Inferior parietal cortex (tissue), 1 donor: Measurements from ENCODE around the gene FAH.
A peak's percentile ranks its signal among the peaks of the same experiment; 100 is the strongest.
"Not testable (repeated sequence)": the region's sequence is repeated elsewhere in the genome, so short reads cannot be mapped to it uniquely, and the experiment has no call there.

Experiments
- DNase-seq: peaks from one replicate; pipeline ENCODE4 v3.0.0-alpha.2; 2016; ENCODE audit errors: extremely low spot score

The FAH gene

GRCh38 chr15:80152896-80153876 lies at the start of gene FAH:
TSS of gene FAH (plus strand) at chr15:80152999. CDS start at chr15:80153055, 56 bp downstream.
- DNase-seq: peak; percentile 17

- DNase-seq: no peak
These were observed 47.6 kb upstream of the FAH start for GRCh38 chr15:80105193-80105592.

- no peak for DNase-seq
These were observed 47.2 kb upstream of the FAH start for GRCh38 chr15:80105595-80105994.

- no peak for DNase-seq
These were observed 46.7 kb upstream of the FAH start for GRCh38 chr15:80106051-80106450.

- DNase-seq: no peak
These were observed 45.6 kb upstream of the FAH start for GRCh38 chr15:80107204-80107603.

GRCh38 chr15:80107774-80108173 lies 45.0 kb upstream of the FAH start:
- DNase-seq: no peak

GRCh38 chr15:80109388-80109787 lies 43.4 kb upstream of the FAH start:
- DNase-seq: no peak

GRCh38 chr15:80110920-80111319 lies 41.9 kb upstream of the FAH start:
- no peak for DNase-seq

GRCh38 chr15:80114114-80114513 lies 38.7 kb upstream of the FAH start:
- no peak for DNase-seq

GRCh38 chr15:80115021-80115420 lies 37.8 kb upstream of the FAH start:
- DNase-seq: no peak

- no peak for DNase-seq
These were observed 33.8 kb upstream of the FAH start for GRCh38 chr15:80118956-80119355.

- no peak for DNase-seq
These were observed 32.2 kb upstream of the FAH start for GRCh38 chr15:80120636-80121035.

GRCh38 chr15:80121546-80121945 lies 31.3 kb upstream of the FAH start:
- no peak for DNase-seq

- DNase-seq: no peak
These were observed 29.8 kb upstream of the FAH start for GRCh38 chr15:80123034-80123433.

GRCh38 chr15:80127253-80127652 lies 25.5 kb upstream of the FAH start:
- DNase-seq: not testable (repeated sequence)

- no peak for DNase-seq
These were observed 24.9 kb upstream of the FAH start for GRCh38 chr15:80127911-80128310.

GRCh38 chr15:80132382-80132781 lies 20.4 kb upstream of the FAH start:
- no peak for DNase-seq

- DNase-seq: no peak
These were observed 15.9 kb upstream of the FAH start for GRCh38 chr15:80136854-80137253.

GRCh38 chr15:80138961-80139360 lies 13.8 kb upstream of the FAH start:
- DNase-seq: no peak

- no peak for DNase-seq
These were observed 11.9 kb upstream of the FAH start for GRCh38 chr15:80140909-80141308.

- no peak for DNase-seq
These were observed 10.7 kb upstream of the FAH start for GRCh38 chr15:80141916-80142598.

GRCh38 chr15:80142646-80143045 lies 10.2 kb upstream of the FAH start:
- DNase-seq: no peak

GRCh38 chr15:80151148-80151547 lies 1.7 kb upstream of the FAH start:
- DNase-seq: no peak
